Measurements from ENCODE around the gene WFDC5.

DNA sequence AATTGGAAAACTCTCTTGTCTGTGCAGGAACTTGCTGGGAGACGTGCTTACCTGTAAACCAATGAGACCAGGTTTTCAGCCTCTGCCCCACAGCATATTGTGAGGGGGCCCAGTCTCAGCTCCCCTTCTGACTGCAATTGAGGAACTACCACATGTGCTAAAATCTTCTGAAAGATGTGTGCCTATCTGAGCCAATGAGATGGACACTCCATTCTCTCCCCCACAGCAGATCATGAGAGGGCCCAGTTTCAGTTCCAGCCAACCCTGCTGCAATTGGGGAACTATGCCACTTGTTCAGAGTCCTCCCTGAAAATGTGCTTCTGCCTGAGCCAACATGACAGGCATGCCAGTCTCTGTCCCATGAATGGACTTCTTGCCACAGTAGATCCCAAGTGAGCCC, 38.8 kb upstream of the WFDC5 start:
- TF ChIP-seq CTCF (IDR thresholded peaks at IDR 0.05) (no peak), POLR2A (IDR thresholded peaks at IDR 0.05) (no peak)

All from thyroid gland (tissue), 4 donors.